ENCODE measurements around the gene BTN2A1. TPM values are rescaled to one million over a fixed set of nuclear protein-coding genes. Genes with fewer than 3 reads are reported as not detected.

BTN2A1 gene
- total and polyA plus RNA-seq, 2 of the 13 experiments (the other 11 are each of a cell fraction or from before 2014, with no cell fraction given), result 16.4 to 30.4 TPM

- in situ Hi-C loops (cut with HindIII; ENCODE audit: extremely low pct_ligation_motif_present, low pct_unique_long_range_greater_than_20kb), result no loop called here
Measured at GRCh38 chr6:26437550-26437949, 20.2 kb upstream of the BTN2A1 start.

More at GRCh38 chr6:26437550-26437949, 20.2 kb upstream of the BTN2A1 start:
- DNase-seq (ENCODE audit: low spot score) (no peak), FAIRE-seq (no peak), ATAC-seq (no peak)
- H3K27ac ChIP-seq (ENCODE audit: extremely low read length, insufficient read depth, low read length), result no peak overlapping the region
- POLR2A ChIA-PET, result no interaction called here
- WGBS (ENCODE audit: low lambda C conversion rate), result 65% methylated on average over 1 of the region's 1 CpG
- no peak overlapping the region for H3K4me3 ChIP-seq (replicated peaks in 1 of 3; ENCODE audit: insufficient read depth in 1 of 3, low read depth in 2 of 3, low read length in 3 of 3)
- no peaks in the 10 kb centered on the region for H3K79me2 ChIP-seq (ENCODE audit: insufficient read depth, low read length)
- no peaks in the 10 kb centered on the region for H3K36me3 ChIP-seq (replicated peaks in 1 of 2; ENCODE audit: control insufficient read depth in 1 of 2, insufficient read depth in 2 of 2, low read length in 2 of 2)
- H3K27me3 ChIP-seq (ENCODE audit: control insufficient read depth in 1 of 2, insufficient read depth in 2 of 2, low read length in 2 of 2), result no peaks in the 10 kb centered on the region; a peak in 1 of 5 replicates
- no peak for TF ChIP-seq ZNF652 (CRISPR knock-in tag; IDR thresholded peaks at IDR 0.05; ENCODE audit: borderline replicate concordance, low read depth)
- no peak for TF ChIP-seq KLF6 (CRISPR knock-in tag; IDR thresholded peaks at IDR 0.05)
- TF ChIP-seq THAP7 (CRISPR knock-in tag; IDR thresholded peaks at IDR 0.05), result no peak
- no peak for TF ChIP-seq CCDC6 (CRISPR knock-in tag; IDR thresholded peaks at IDR 0.05)
- TF ChIP-seq IRF1 (CRISPR knock-in tag; IDR thresholded peaks at IDR 0.05; ENCODE audit: low read depth), result no peak
- no peak for TF ChIP-seq TFDP1 (CRISPR knock-in tag; IDR thresholded peaks at IDR 0.05; ENCODE audit: borderline replicate concordance)
- TF ChIP-seq ZNF552 (CRISPR knock-in tag; IDR thresholded peaks at IDR 0.05; ENCODE audit: borderline replicate concordance), result no peak
- no peak for TF ChIP-seq ZNF317 (CRISPR knock-in tag; IDR thresholded peaks at IDR 0.05)
- no peak for TF ChIP-seq SRSF9 (IDR thresholded peaks at IDR 0.05; ENCODE audit: borderline replicate concordance, insufficient read depth, low read depth, low read length, poor library complexity, severe bottlenecking)
- no peak for TF ChIP-seq ZNF768 (CRISPR knock-in tag; IDR thresholded peaks at IDR 0.05)
- no peak for TF ChIP-seq ZNF234 (CRISPR knock-in tag; conservative IDR thresholded peaks at IDR 0.05)
- no peak for TF ChIP-seq SIX1 (CRISPR knock-in tag; IDR thresholded peaks at IDR 0.05; ENCODE audit: borderline replicate concordance)
- TF ChIP-seq NFYC (CRISPR knock-in tag; IDR thresholded peaks at IDR 0.05), result no peak
- TF ChIP-seq NR2F1 (CRISPR knock-in tag; IDR thresholded peaks at IDR 0.05), result no peak
- H4K20me1 ChIP-seq (ENCODE audit: insufficient read depth, low read length), result no peaks in the 10 kb centered on the region
- BruUV-seq (replicated peaks), result no TSS peak
- H3K9ac ChIP-seq (ENCODE audit: insufficient read depth, low read depth, low read length), result no peak overlapping the region
- CTCF ChIA-PET (ENCODE audit: low intra/inter-chr PET ratio, low total read pairs), result no interaction called here
- intact Hi-C loops (cut with micrococcal nuclease; ENCODE audit: unreplicated experiment), result no loop called here
- H3K9me3 ChIP-seq (ENCODE audit: low read length), result no peaks in the 10 kb centered on the region
- peaks cover 24% of the 10 kb centered on the region for H3K4me1 ChIP-seq (ENCODE audit: insufficient read depth, low read length)
- no peak overlapping the region for H2AFZ ChIP-seq (ENCODE audit: low read length)
- no peak overlapping the region for H3K4me2 ChIP-seq (ENCODE audit: low read depth, low read length)
